ENCODE data around the gene TMUB1. TPM values are rescaled to one million over a fixed set of nuclear protein-coding genes. Genes with fewer than 3 reads are reported as not detected.

TMUB1 gene
- total and polyA plus RNA-seq, 9 of the 15 experiments (the other 6 are each of a cell fraction or from before 2014, with no cell fraction given) = 0.14 to 241 (median 74.1) TPM

DNA sequence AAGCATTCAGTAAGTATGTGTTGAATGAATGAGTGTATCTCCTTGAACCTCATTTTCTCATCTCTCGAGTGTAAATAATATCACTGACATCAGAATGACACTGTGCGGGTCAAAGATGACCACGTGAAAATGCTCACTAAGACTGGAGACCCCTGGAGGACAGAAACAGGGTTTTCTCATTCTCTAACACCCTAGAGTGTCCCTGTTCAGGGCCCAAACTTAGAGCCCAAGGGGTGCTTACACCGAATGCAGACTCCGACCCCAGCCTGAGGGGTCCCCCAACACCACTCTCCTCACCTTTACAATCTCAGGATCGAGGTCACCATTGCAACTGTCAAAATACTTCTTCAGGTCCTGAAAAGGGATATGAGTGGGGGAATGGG, 27.0 kb downstream of the TMUB1 start (continued):
- TF ChIP-seq, protein P1, sequence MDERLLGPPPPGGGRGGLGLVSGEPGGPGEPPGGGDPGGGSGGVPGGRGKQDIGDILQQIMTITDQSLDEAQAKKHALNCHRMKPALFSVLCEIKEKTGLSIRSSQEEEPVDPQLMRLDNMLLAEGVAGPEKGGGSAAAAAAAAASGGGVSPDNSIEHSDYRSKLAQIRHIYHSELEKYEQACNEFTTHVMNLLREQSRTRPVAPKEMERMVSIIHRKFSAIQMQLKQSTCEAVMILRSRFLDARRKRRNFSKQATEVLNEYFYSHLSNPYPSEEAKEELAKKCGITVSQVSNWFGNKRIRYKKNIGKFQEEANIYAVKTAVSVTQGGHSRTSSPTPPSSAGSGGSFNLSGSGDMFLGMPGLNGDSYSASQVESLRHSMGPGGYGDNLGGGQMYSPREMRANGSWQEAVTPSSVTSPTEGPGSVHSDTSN (CRISPR knock-in tag; IDR thresholded peaks at IDR 0.05; ENCODE audit: low read depth) = no peak
- TF ChIP-seq, protein P1 (tag; conservative IDR thresholded peaks at IDR 0.05; ENCODE audit: low read depth) = 0 out of 2 replicates have a peak, but pooled peaks have one; percentile 42
- TF ChIP-seq SMAD4 (CRISPR knock-in tag; conservative IDR thresholded peaks at IDR 0.05) (0 out of 2 replicates have a peak, but pooled peaks have one; percentile 52), EP300 (IDR thresholded peaks at IDR 0.05; ENCODE audit: low read length) (0 out of 2 replicates have a peak, but pooled peaks have one; percentile 25), ZNF184 (CRISPR knock-in tag; IDR thresholded peaks at IDR 0.05) (no peak), DDX20 (tag; IDR thresholded peaks at IDR 0.05; ENCODE audit: low read depth) (no peak), ZZZ3 (IDR thresholded peaks at IDR 0.05) (no peak), C11orf30 (IDR thresholded peaks at IDR 0.05; ENCODE audit: low read depth) (no peak), MEIS2 (IDR thresholded peaks at IDR 0.05; ENCODE audit: partially characterized antibody) (peak; percentile 71), POLR3G (IDR thresholded peaks at IDR 0.05; ENCODE audit: extremely low read depth, insufficient read length, insufficient replicate concordance) (no peak), CHD1 (IDR thresholded peaks at IDR 0.05; ENCODE audit: low read length) (no peak), JUND (IDR thresholded peaks at IDR 0.05; ENCODE audit: borderline replicate concordance, low read depth, low read length) (0 out of 2 replicates have a peak, but pooled peaks have one; percentile 32), JUND (tag; IDR thresholded peaks at IDR 0.05; ENCODE audit: borderline replicate concordance, low read depth, low read length) (peak; percentile 48; the same call in 1 of the 3 replicates), ATF7 (IDR thresholded peaks at IDR 0.05) (peak; percentile 61; the same call in 1 of the 2 replicates), DPF2 (IDR thresholded peaks at IDR 0.05) (peak; percentile 59), JUN (IDR thresholded peaks at IDR 0.05; ENCODE audit: borderline replicate concordance, low read depth, low read length) (peak; percentile 30; the same call in 1 of the 2 replicates), JUN (CRISPR knock-in tag; IDR thresholded peaks at IDR 0.05; ENCODE audit: borderline replicate concordance) (no peak), MYC (IDR thresholded peaks at IDR 0.05; ENCODE audit: low read depth, low read length) (peak; percentile 93), MYC (CRISPR knock-in tag; IDR thresholded peaks at IDR 0.05; ENCODE audit: borderline replicate concordance, low read depth) (0 out of 2 replicates have a peak, but pooled peaks have one; percentile 20)
- TF ChIP-seq, protein P2, sequence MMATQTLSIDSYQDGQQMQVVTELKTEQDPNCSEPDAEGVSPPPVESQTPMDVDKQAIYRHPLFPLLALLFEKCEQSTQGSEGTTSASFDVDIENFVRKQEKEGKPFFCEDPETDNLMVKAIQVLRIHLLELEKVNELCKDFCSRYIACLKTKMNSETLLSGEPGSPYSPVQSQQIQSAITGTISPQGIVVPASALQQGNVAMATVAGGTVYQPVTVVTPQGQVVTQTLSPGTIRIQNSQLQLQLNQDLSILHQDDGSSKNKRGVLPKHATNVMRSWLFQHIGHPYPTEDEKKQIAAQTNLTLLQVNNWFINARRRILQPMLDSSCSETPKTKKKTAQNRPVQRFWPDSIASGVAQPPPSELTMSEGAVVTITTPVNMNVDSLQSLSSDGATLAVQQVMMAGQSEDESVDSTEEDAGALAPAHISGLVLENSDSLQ (IDR thresholded peaks at IDR 0.05) = peak; percentile 86
- TF ChIP-seq, protein P3, sequence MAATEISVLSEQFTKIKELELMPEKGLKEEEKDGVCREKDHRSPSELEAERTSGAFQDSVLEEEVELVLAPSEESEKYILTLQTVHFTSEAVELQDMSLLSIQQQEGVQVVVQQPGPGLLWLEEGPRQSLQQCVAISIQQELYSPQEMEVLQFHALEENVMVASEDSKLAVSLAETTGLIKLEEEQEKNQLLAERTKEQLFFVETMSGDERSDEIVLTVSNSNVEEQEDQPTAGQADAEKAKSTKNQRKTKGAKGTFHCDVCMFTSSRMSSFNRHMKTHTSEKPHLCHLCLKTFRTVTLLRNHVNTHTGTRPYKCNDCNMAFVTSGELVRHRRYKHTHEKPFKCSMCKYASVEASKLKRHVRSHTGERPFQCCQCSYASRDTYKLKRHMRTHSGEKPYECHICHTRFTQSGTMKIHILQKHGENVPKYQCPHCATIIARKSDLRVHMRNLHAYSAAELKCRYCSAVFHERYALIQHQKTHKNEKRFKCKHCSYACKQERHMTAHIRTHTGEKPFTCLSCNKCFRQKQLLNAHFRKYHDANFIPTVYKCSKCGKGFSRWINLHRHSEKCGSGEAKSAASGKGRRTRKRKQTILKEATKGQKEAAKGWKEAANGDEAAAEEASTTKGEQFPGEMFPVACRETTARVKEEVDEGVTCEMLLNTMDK (IDR thresholded peaks at IDR 0.05; ENCODE audit: borderline replicate concordance, insufficient read depth, low read depth, low read length, poor library complexity, severe bottlenecking) = peak; percentile 98
- TF ChIP-seq, protein P4, sequence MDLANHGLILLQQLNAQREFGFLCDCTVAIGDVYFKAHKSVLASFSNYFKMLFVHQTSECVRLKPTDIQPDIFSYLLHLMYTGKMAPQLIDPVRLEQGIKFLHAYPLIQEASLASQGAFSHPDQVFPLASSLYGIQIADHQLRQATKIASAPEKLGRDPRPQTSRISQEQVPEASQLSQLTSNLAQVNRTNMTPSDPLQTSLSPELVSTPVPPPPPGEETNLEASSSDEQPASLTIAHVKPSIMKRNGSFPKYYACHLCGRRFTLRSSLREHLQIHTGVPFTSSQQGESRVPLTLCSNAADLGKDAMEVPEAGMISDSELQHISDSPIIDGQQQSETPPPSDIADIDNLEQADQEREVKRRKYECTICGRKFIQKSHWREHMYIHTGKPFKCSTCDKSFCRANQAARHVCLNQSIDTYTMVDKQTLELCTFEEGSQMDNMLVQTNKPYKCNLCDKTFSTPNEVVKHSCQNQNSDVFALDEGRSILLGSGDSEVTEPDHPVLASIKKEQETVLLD (IDR thresholded peaks at IDR 0.05) = no peak

Data from K562 (cell line).